Fibroblast of pulmonary artery (primary cell): ENCODE data around the gene CNTN4.

ENCODE experiments used
- DNase-seq: peaks from one replicate; pipeline ENCODE4 v3.0.0-alpha.2; 2010; ENCODE audit warnings: low read depth
- H3K4me3 ChIP-seq: replicated peaks from 2 replicates; pipeline ENCODE4 v1.5.1; 2011; ENCODE audit warnings: low read depth, mild to moderate bottlenecking, control low read depth, low read length, moderate library complexity
- TF ChIP-seq, protein P1 (sequence below): IDR thresholded peaks from 2 replicates; pipeline ENCODE4 v1.5.1; 2011; ENCODE audit warnings: mild to moderate bottlenecking, control low read depth, low read length, inconsistent platforms; ENCODE audit errors: missing control alignments

CNTN4 gene

GRCh38 chr3:2172561-2173171, 74.0 kb downstream of the CNTN4 start:
- no peak overlapping the region for H3K4me3 ChIP-seq
- TF ChIP-seq, protein P1, sequence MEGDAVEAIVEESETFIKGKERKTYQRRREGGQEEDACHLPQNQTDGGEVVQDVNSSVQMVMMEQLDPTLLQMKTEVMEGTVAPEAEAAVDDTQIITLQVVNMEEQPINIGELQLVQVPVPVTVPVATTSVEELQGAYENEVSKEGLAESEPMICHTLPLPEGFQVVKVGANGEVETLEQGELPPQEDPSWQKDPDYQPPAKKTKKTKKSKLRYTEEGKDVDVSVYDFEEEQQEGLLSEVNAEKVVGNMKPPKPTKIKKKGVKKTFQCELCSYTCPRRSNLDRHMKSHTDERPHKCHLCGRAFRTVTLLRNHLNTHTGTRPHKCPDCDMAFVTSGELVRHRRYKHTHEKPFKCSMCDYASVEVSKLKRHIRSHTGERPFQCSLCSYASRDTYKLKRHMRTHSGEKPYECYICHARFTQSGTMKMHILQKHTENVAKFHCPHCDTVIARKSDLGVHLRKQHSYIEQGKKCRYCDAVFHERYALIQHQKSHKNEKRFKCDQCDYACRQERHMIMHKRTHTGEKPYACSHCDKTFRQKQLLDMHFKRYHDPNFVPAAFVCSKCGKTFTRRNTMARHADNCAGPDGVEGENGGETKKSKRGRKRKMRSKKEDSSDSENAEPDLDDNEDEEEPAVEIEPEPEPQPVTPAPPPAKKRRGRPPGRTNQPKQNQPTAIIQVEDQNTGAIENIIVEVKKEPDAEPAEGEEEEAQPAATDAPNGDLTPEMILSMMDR: no peak
- DNase-seq: no peak

- no peak for DNase-seq
- no peak overlapping the region for H3K4me3 ChIP-seq
- TF ChIP-seq, protein P1: no peak
Observed at GRCh38 chr3:2180634-2181033, 82.0 kb downstream of the CNTN4 start.

DNA sequence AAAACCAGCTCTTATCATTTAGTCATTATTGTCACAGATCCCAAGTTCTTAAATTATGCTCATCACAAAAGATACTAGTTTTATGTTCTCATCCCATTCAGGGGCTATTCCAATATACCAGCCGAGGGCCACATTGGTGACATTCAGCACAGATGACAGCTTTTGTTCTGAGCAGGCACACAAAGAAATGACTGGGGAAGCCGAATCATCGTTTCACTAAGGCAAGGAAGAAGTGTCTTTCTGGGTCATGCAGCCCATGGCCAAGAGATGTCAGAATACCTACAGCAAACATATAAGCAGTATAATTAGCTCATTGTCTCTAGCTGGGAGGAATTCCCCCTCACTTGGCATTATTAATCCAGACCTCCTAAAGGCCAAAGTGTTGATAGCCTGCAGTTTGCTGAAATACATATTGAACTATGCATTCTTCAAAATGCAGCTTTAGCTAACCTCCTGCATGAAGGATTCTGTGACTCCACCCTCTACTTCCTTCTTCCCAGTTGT, 100.2 kb downstream of the CNTN4 start:
- DNase-seq: no peak
- TF ChIP-seq, protein P1: no peak
- no peak overlapping the region for H3K4me3 ChIP-seq

DNA sequence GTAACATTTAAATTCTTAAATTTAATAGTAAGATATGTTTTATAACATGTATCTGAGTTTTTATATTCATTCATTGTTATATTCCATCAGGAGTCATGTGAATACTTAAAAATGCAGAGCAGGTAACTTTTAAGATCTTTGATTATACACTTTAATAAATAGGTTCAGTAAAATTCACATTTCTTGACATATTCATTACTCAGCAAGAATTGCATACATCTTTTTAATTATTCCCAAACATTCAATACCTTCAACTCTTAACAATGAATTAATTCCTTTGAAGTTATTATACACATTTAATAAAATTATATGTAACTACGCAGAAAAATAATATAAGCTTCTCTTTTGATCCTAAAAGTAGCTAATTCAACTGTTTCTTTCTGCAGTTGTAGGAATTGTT, 105.4 kb downstream of the CNTN4 start:
- TF ChIP-seq, protein P1: no peak
- no peak overlapping the region for H3K4me3 ChIP-seq
- DNase-seq: no peak

DNA sequence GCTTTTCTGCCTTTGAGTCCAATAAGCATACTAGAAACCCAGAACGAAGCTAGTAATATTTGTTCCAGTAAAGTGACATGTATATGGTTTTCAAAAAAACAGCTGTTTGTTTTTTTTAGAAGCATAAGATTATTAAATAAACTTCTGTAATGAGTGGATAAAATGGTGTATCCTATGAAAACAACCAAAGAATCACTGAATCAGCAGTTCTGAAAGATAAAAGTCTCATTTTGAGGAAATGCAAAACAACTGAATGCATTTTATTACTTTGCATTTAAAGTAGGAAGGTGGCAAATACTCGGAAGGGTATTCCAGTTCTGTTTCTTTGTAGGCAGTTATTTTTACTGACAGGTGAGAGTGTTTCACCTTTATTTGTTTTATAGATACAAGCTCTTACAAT, 107.0 kb downstream of the CNTN4 start:
- DNase-seq: no peak
- H3K4me3 ChIP-seq: no peak overlapping the region
- TF ChIP-seq, protein P1: no peak

- DNase-seq: no peak
- TF ChIP-seq, protein P1: no peak
- no peak overlapping the region for H3K4me3 ChIP-seq
Observed at GRCh38 chr3:2206536-2206935, 107.9 kb downstream of the CNTN4 start.

DNA sequence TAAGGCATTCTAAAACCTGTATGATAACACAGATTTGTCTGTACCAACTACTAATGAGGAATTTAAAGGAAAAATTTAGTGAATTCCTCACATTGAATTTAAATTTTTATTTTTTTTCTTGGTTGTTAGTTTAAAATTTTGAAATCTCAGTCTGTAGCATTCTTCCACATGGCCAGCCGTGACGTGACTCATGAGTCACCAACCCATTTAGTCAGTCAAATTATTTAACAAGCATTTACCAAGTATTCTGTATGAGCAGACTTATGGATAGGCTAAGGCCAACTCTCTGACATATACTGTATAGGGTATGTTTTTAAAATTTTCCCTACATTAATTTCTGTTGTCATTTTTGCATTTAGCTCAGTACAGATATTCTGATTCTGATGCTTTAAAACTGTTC, 112.9 kb downstream of the CNTN4 start:
- DNase-seq: no peak
- no peak overlapping the region for H3K4me3 ChIP-seq

More for the DNA sequence above, 112.9 kb downstream of the CNTN4 start:
- TF ChIP-seq, protein P1: no peak
